ENCODE measurements around the gene ITGB2. TPM values are rescaled to one million over a fixed set of nuclear protein-coding genes. Genes with fewer than 3 reads are reported as not detected.

ITGB2 gene
- total RNA-seq, 1 experiment from 2014 or later = 1.5 TPM

- no peak overlapping the region for H3K4me2 ChIP-seq (ENCODE audit: low read length)
- TF ChIP-seq ZFX (IDR thresholded peaks at IDR 0.05) = no peak
- DNase-seq (ENCODE audit: low read depth, low spot score) (no peak), ATAC-seq (no peak)
- H3K4me1 ChIP-seq (ENCODE audit: control insufficient read depth in 1 of 2, insufficient read depth in 2 of 2, low read length in 2 of 2) = peaks cover 0 to 10% of the 10 kb centered on the region in 2 experiments; a peak in 1 of 4 replicates
- CTCF ChIA-PET = no interaction called here
- BruUV-seq (replicated peaks) = no TSS peak
- H2AFZ ChIP-seq (ENCODE audit: low read depth, low read length, poor library complexity, severe bottlenecking) = no peak overlapping the region
- H3K4me3 ChIP-seq (replicated peaks in 1 of 2; ENCODE audit: low read depth in 1 of 2, low read length in 2 of 2) = no peak overlapping the region
- POLR2A ChIA-PET = no interaction called here
- no peaks in the 10 kb centered on the region for H4K20me1 ChIP-seq (ENCODE audit: insufficient read depth)
- no peak overlapping the region for H3K9ac ChIP-seq (ENCODE audit: low read length)
- peaks cover 17% of the 10 kb centered on the region for H3K79me2 ChIP-seq (ENCODE audit: insufficient read depth, low read length)
- RAD21 ChIA-PET (ENCODE audit: low non-redundant PET in 1 of 2, low total read pairs in 2 of 2, uncharacterized antibody in 2 of 2, unreplicated experiment in 2 of 2) = no interaction called here
- intact Hi-C loops (cut with micrococcal nuclease) = no loop called here
- H3K27ac ChIP-seq (ENCODE audit: low read depth, low read length) = no peak overlapping the region
- no peaks in the 10 kb centered on the region for H3K9me3 ChIP-seq (ENCODE audit: control insufficient read depth in 1 of 2, insufficient read depth in 1 of 2, low read depth in 1 of 2, low read length in 2 of 2)
- no peaks in the 10 kb centered on the region for H3K27me3 ChIP-seq (ENCODE audit: insufficient read depth, low read length)
- H3K9me2 ChIP-seq (ENCODE audit: insufficient read depth) = no peaks in the 10 kb centered on the region
- peaks cover 4 to 22% of the 10 kb centered on the region in 2 experiments for H3K36me3 ChIP-seq (ENCODE audit: control insufficient read depth in 1 of 2, insufficient read depth in 2 of 2, low read length in 2 of 2)
Measured at GRCh38 chr21:44969066-44969670, 48.5 kb upstream of the ITGB2 start.

GRCh38 chr21:44967082-44968047 is 46.7 kb upstream of the ITGB2 start:
- no TSS peak for BruUV-seq (replicated peaks)
- DNase-seq (ENCODE audit: low read depth, low spot score) = no peak
- H3K27ac ChIP-seq (ENCODE audit: low read depth, low read length) = no peak overlapping the region
- no peak overlapping the region for H3K4me2 ChIP-seq (ENCODE audit: low read length)
- no peak overlapping the region for H2AFZ ChIP-seq (ENCODE audit: low read depth, low read length, poor library complexity, severe bottlenecking)
- ChIA-PET RAD21 (ENCODE audit: low non-redundant PET in 1 of 2, low total read pairs in 2 of 2, uncharacterized antibody in 2 of 2, unreplicated experiment in 2 of 2) (no interaction called here), CTCF (no interaction called here), POLR2A (no interaction called here)
- TF ChIP-seq ATF3 (IDR thresholded peaks at IDR 0.05) = no peak
- TF ChIP-seq POLR2AphosphoS5 (IDR thresholded peaks at IDR 0.05; ENCODE audit: low read depth, low read length) = no peak
- TF ChIP-seq ZBTB33 (IDR thresholded peaks at IDR 0.05; ENCODE audit: extremely low read depth, insufficient replicate concordance, low read length) = no peak
- TF ChIP-seq TCF7L2 (IDR thresholded peaks at IDR 0.05; ENCODE audit: borderline replicate concordance, extremely low read depth, insufficient read depth, insufficient read length) = no peak
- no peak for TF ChIP-seq ZFX (IDR thresholded peaks at IDR 0.05)
- TF ChIP-seq, protein P1, sequence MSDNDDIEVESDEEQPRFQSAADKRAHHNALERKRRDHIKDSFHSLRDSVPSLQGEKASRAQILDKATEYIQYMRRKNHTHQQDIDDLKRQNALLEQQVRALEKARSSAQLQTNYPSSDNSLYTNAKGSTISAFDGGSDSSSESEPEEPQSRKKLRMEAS (IDR thresholded peaks at IDR 0.05) = no peak
- TF ChIP-seq REST (IDR thresholded peaks at IDR 0.05; ENCODE audit: low read depth) = no peak
- no peak for TF ChIP-seq SRF (IDR thresholded peaks at IDR 0.05; ENCODE audit: low read depth)
- TF ChIP-seq SP1 (IDR thresholded peaks at IDR 0.05; ENCODE audit: low read depth) = no peak
- no peak for TF ChIP-seq JUND (IDR thresholded peaks at IDR 0.05)
- no peak for TF ChIP-seq EZH2 (IDR thresholded peaks at IDR 0.05)
- ATAC-seq = no peak
- H3K9me2 ChIP-seq (ENCODE audit: insufficient read depth) = no peaks in the 10 kb centered on the region
- H3K36me3 ChIP-seq (ENCODE audit: control insufficient read depth in 1 of 2, insufficient read depth in 2 of 2, low read length in 2 of 2) = peaks cover 7 to 27% of the 10 kb centered on the region in 2 experiments
- no peak overlapping the region for H3K4me3 ChIP-seq (replicated peaks in 1 of 2; ENCODE audit: low read depth in 1 of 2, low read length in 2 of 2)
- intact Hi-C loops (cut with micrococcal nuclease) = no loop called here
- H3K79me2 ChIP-seq (ENCODE audit: insufficient read depth, low read length) = peaks cover 34% of the 10 kb centered on the region
- H4K20me1 ChIP-seq (ENCODE audit: insufficient read depth) = no peaks in the 10 kb centered on the region
- no peaks in the 10 kb centered on the region for H3K9me3 ChIP-seq (ENCODE audit: control insufficient read depth in 1 of 2, insufficient read depth in 1 of 2, low read depth in 1 of 2, low read length in 2 of 2)
- H3K9ac ChIP-seq (ENCODE audit: low read length) = no peak overlapping the region
- H3K4me1 ChIP-seq (ENCODE audit: control insufficient read depth in 1 of 2, insufficient read depth in 2 of 2, low read length in 2 of 2) = peaks cover 0 to 3% of the 10 kb centered on the region in 2 experiments; a peak in 1 of 4 replicates
- H3K27me3 ChIP-seq (ENCODE audit: insufficient read depth, low read length) = no peaks in the 10 kb centered on the region
